ENCODE measurements around the gene ARHGEF17. TPM values are rescaled to one million over a fixed set of nuclear protein-coding genes. Genes with fewer than 3 reads are reported as not detected.

Gene ARHGEF17
- total and polyA plus RNA-seq, 2 of the 8 experiments (the other 6 are each of a cell fraction or from before 2014, with no cell fraction given): 11.3 to 14.6 TPM

DNA sequence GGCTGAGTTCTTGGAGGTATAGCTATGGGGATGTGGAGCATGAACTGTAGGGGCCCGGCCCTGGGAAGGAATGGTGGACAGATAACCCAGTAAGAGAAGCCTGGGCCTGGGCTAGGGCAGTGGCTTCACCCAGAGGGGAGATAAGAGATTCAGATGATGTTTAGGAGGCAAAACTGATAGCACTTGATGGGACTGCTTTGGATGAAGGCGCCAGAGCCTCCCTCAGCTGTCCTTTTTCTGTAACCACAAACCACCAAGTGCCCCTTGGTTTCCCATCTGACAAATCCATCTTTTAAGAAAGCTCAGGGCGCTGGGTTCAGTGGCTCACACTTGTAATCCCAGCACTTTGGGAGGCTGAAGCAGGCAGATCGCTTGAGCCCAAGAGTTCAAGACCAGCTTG is 91.6 kb downstream of the ARHGEF17 start:
- no peak overlapping the region for H2BK20ac ChIP-seq (ENCODE audit: low read length)
- H4K8ac ChIP-seq (ENCODE audit: extremely low read depth, insufficient read depth, low read length): no peak overlapping the region
- H3K79me1 ChIP-seq (ENCODE audit: low read depth, low read length): no peaks in the 10 kb centered on the region
- no peak overlapping the region for H3K23ac ChIP-seq (ENCODE audit: insufficient read length)
- 94% methylated on average over 4 of the region's 4 CpGs; no CpG with 5 or more reads in 1 of the 2 experiments for WGBS, 2 experiments (ENCODE audit: extremely low coverage in 1 of 2, insufficient coverage in 1 of 2, insufficient read length in 1 of 2, insufficient replicate concordance in 2 of 2, low coverage in 1 of 2, low lambda C conversion rate in 2 of 2, missing lambda C conversion rate in 1 of 2)
- H3K79me2 ChIP-seq (ENCODE audit: control insufficient read depth in 1 of 2, insufficient read depth in 2 of 2, low read length in 2 of 2): no peaks in the 10 kb centered on the region
- no peak overlapping the region for H3K27ac ChIP-seq (ENCODE audit: low read depth, low read length)
- no peaks in the 10 kb centered on the region for H3K27me3 ChIP-seq (replicated peaks in 1 of 4; ENCODE audit: control insufficient read depth in 3 of 4, extremely low read depth in 1 of 4, insufficient read depth in 3 of 4, low read length in 3 of 4)
- H3K4me3 ChIP-seq (ENCODE audit: extremely low read depth in 1 of 4, insufficient read depth in 2 of 4, low read depth in 3 of 4, low read length in 4 of 4): no peak overlapping the region
- no peak overlapping the region for H4K91ac ChIP-seq (replicated peaks; ENCODE audit: insufficient read length, low read length)
- H2AFZ ChIP-seq (ENCODE audit: low read length): no peak overlapping the region
- H3K4ac ChIP-seq (replicated peaks; ENCODE audit: insufficient read length, low read depth, low read length): no peak overlapping the region
- DNase-seq (ENCODE audit: low read depth in 1 of 2, low spot score in 2 of 2) (no peak), FAIRE-seq (no peak)
- H2AK5ac ChIP-seq (ENCODE audit: low read depth, low read length): no peak overlapping the region
- no peak overlapping the region for H3K18ac ChIP-seq (ENCODE audit: extremely low read depth, low read length)
- CTCF ChIA-PET (ENCODE audit: partially characterized antibody): interaction anchor here (0.7 to 59.1 kb wide), 14 partner anchors 11 to 262 kb away, joined by 3 to 1456 read pairs (median 4); no protein-coding TSS in a partner anchor
- no peaks in the 10 kb centered on the region for H3K36me3 ChIP-seq (ENCODE audit: control insufficient read depth in 2 of 4, insufficient read depth in 4 of 4, low read length in 3 of 4)
- H2BK12ac ChIP-seq (ENCODE audit: low read depth, low read length): no peak overlapping the region
- no peaks in the 10 kb centered on the region for H3K23me2 ChIP-seq (ENCODE audit: low read depth, low read length)
- H3K9ac ChIP-seq (replicated peaks in 1 of 4; ENCODE audit: extremely low read depth in 1 of 4, low read depth in 3 of 4, low read length in 3 of 4): no peak overlapping the region
- H3K4me2 ChIP-seq (ENCODE audit: insufficient read depth in 1 of 2, low read depth in 2 of 2, low read length in 2 of 2): no peak overlapping the region
- peaks cover 1 to 3% of the 10 kb centered on the region in 2 experiments for H4K20me1 ChIP-seq (replicated peaks in 1 of 2; ENCODE audit: control insufficient read depth in 1 of 2, insufficient read depth in 2 of 2, low read length in 2 of 2)
- no peak overlapping the region for H4K5ac ChIP-seq (ENCODE audit: insufficient read length, low read depth, low read length)
- H3K9me3 ChIP-seq (ENCODE audit: insufficient read depth in 2 of 2, low read depth in 1 of 2, low read length in 1 of 2): no peaks in the 10 kb centered on the region
- H2BK120ac ChIP-seq (replicated peaks; ENCODE audit: low read depth, low read length): no peak overlapping the region
- no peak overlapping the region for H2BK5ac ChIP-seq (ENCODE audit: low read depth, low read length)
- no peak overlapping the region for H3K14ac ChIP-seq (ENCODE audit: insufficient read length)
- H2BK15ac ChIP-seq (ENCODE audit: low read length): no peak overlapping the region
- H3K4me1 ChIP-seq (replicated peaks in 1 of 4; ENCODE audit: control insufficient read depth in 3 of 4, insufficient read depth in 4 of 4, low read length in 3 of 4): peaks cover 0 to 3% (median 2%) of the 10 kb centered on the region in 4 experiments; a peak in 5 of 7 replicates
- POLR2A ChIA-PET (ENCODE audit: partially characterized antibody): interaction anchor here (0.6 to 1.1 kb wide), 2 partner anchors 11 to 114 kb away, joined by 4 to 5 read pairs; no protein-coding TSS in a partner anchor
- no peak overlapping the region for H3K56ac ChIP-seq (replicated peaks; ENCODE audit: insufficient read length, low read depth, low read length)

All from H1 (cell line).